ENCODE measurements around the gene NISCH.

The NISCH gene

GRCh38 chr3:52490939-52491526 is 35.6 kb downstream of the NISCH start:
- no peak for DNase-seq (ENCODE audit: low spot score)

GRCh38 chr3:52492059-52492458 is 36.7 kb downstream of the NISCH start:
- DNase-seq (ENCODE audit: low spot score) = no peak

- DNase-seq (ENCODE audit: low spot score) = no peak
Measured at GRCh38 chr3:52493232-52494017, 38.0 kb downstream of the NISCH start.

- DNase-seq (ENCODE audit: low spot score) = no peak
Measured at GRCh38 chr3:52494445-52494844, 39.0 kb downstream of the NISCH start.

GRCh38 chr3:52494886-52495495 is 39.6 kb downstream of the NISCH start, which contains the start of gene STAB1:
Gene STAB1, plus strand, starts transcription at chr3:52495338. Its CDS starts 76 bp downstream, at chr3:52495414.
- DNase-seq (ENCODE audit: low spot score) = no peak

GRCh38 chr3:52495777-52496602 is 40.6 kb downstream of the NISCH start:
- no peak for DNase-seq (ENCODE audit: low spot score)

- peak; percentile 39 for DNase-seq (ENCODE audit: low spot score)
Measured at GRCh38 chr3:52498137-52499054, 43.0 kb downstream of the NISCH start.

GRCh38 chr3:52501046-52501445 is 45.6 kb downstream of the NISCH start:
- DNase-seq (ENCODE audit: low spot score) = no peak

- no peak for DNase-seq (ENCODE audit: low spot score)
Measured at GRCh38 chr3:52502001-52502400, 46.6 kb downstream of the NISCH start.

GRCh38 chr3:52502808-52503350 is 47.5 kb downstream of the NISCH start:
- DNase-seq (ENCODE audit: low spot score) = no peak

- no peak for DNase-seq (ENCODE audit: low spot score)
Measured at GRCh38 chr3:52503788-52504424, 48.5 kb downstream of the NISCH start.

GRCh38 chr3:52504977-52505376 is 49.6 kb downstream of the NISCH start:
- no peak for DNase-seq (ENCODE audit: low spot score)

GRCh38 chr3:52506266-52506966 is 51.0 kb downstream of the NISCH start:
- DNase-seq (ENCODE audit: low spot score) = no peak

GRCh38 chr3:52507359-52507758 is 52.0 kb downstream of the NISCH start:
- DNase-seq (ENCODE audit: low spot score) = no peak

- no peak for DNase-seq (ENCODE audit: low spot score)
Measured at GRCh38 chr3:52509753-52510328, 54.4 kb downstream of the NISCH start.

- no peak for DNase-seq (ENCODE audit: low spot score)
Measured at GRCh38 chr3:52511509-52511908, 56.1 kb downstream of the NISCH start.

- no peak for DNase-seq (ENCODE audit: low spot score)
Measured at GRCh38 chr3:52512105-52512504, 56.7 kb downstream of the NISCH start.

- DNase-seq (ENCODE audit: low spot score) = no peak
Measured at GRCh38 chr3:52512727-52513126, 57.3 kb downstream of the NISCH start.

GRCh38 chr3:52513281-52513680 is 57.9 kb downstream of the NISCH start:
- DNase-seq (ENCODE audit: low spot score) = no peak

Measured in germinal center (tissue), 1 donor.